Osteoblast (primary cell): Measurements from ENCODE around the gene EML2. TPM values are rescaled to one million over a fixed set of nuclear protein-coding genes. Genes with fewer than 3 reads are reported as not detected.

Experiments
- DNase-seq: peaks from one replicate; pipeline ENCODE4 v3.0.0; 2011; ENCODE audit warnings: low spot score, mixed read lengths; ENCODE audit not compliant: insufficient read length; ENCODE audit errors: missing footprints
- H2AFZ ChIP-seq: 2 replicates; pipeline ENCODE4 v1.6.0; 2011; ENCODE audit warnings: mild to moderate bottlenecking, low read length
- H3K27ac ChIP-seq: 2 replicates; pipeline ENCODE4 v1.5.1; 2011; ENCODE audit warnings: mild to moderate bottlenecking, low read depth, low read length, moderate library complexity
- H3K27me3 ChIP-seq: 2 replicates; pipeline ENCODE4 v1.6.0; 2012; ENCODE audit warnings: mild to moderate bottlenecking, control low read depth, inconsistent platforms, low read length, moderate library complexity; ENCODE audit not compliant: insufficient read depth
- H3K36me3 ChIP-seq: 2 replicates; pipeline ENCODE4 v1.5.1; 2011; ENCODE audit warnings: mild to moderate bottlenecking, low read length, control low read depth, moderate library complexity; ENCODE audit not compliant: insufficient read depth
- H3K4me1 ChIP-seq: 2 replicates; pipeline ENCODE4 v1.5.1; 2011; ENCODE audit warnings: mild to moderate bottlenecking, low read length, control low read depth, moderate library complexity; ENCODE audit not compliant: insufficient read depth
- H3K4me2 ChIP-seq: 2 replicates; pipeline ENCODE4 v1.6.0; 2011; ENCODE audit warnings: mild to moderate bottlenecking, low read length; ENCODE audit not compliant: insufficient read depth
- H3K4me3 ChIP-seq: fragments of 200-600 bp; sonication (generic); 3 replicates; pipeline ENCODE4 v1.5.1; 2012; ENCODE audit warnings: mild to moderate bottlenecking, low read length, inconsistent platforms; ENCODE audit not compliant: insufficient read depth
- H3K79me2 ChIP-seq: 2 replicates; pipeline ENCODE4 v1.6.0; 2012; ENCODE audit warnings: mild to moderate bottlenecking, low read length, control low read depth, inconsistent platforms; ENCODE audit not compliant: insufficient read depth
- H3K9me3 ChIP-seq: 2 replicates; pipeline ENCODE4 v1.5.1; 2011; ENCODE audit warnings: low read depth, low read length, control low read depth
- H4K20me1 ChIP-seq: 2 replicates; pipeline ENCODE4 v1.6.0; 2012; ENCODE audit warnings: mild to moderate bottlenecking, low read length, control low read depth; ENCODE audit not compliant: insufficient read depth
- CTCF ChIP-seq: IDR thresholded peaks from 2 replicates; pipeline ENCODE4 v1.5.1; 2011; ENCODE audit warnings: mild to moderate bottlenecking, low read depth, low read length, moderate library complexity; ENCODE audit errors: extremely low read depth
- total RNA-seq: library from RNA; depleted of rRNA; stranded (reverse); fragments of >200 nt; gene quantifications from 2 replicates; pipeline ENCODE4 v1.2.3, GENCODE V29; 2012

Gene EML2
- total RNA-seq, 1 donor = 10.1 TPM

GRCh38 chr19:45682117-45682516 is 42.9 kb upstream of the EML2 start:
- no peak overlapping the region for H3K27ac ChIP-seq
- DNase-seq = peak; percentile 34
- no peaks in the 10 kb centered on the region for H4K20me1 ChIP-seq
- TF ChIP-seq CTCF = no peak
- H3K4me2 ChIP-seq = peak overlapping the region; percentile 82
- H3K79me2 ChIP-seq = no peaks in the 10 kb centered on the region
- H3K27me3 ChIP-seq = peaks cover 9% of the 10 kb centered on the region
- peaks cover 12% of the 10 kb centered on the region for H3K4me1 ChIP-seq
- H3K36me3 ChIP-seq = peaks cover 18% of the 10 kb centered on the region
- peak overlapping the region; percentile 85 for H2AFZ ChIP-seq
- H3K9me3 ChIP-seq = no peaks in the 10 kb centered on the region
- H3K4me3 ChIP-seq = peak overlapping the region; percentile 66

GRCh38 chr19:45681391-45682015 is 42.3 kb upstream of the EML2 start:
- H3K79me2 ChIP-seq = no peaks in the 10 kb centered on the region
- peak overlapping the region; percentile 82 for H3K4me2 ChIP-seq
- peak; percentile 71 for TF ChIP-seq CTCF
- no peaks in the 10 kb centered on the region for H4K20me1 ChIP-seq
- H3K36me3 ChIP-seq = peaks cover 14% of the 10 kb centered on the region
- H2AFZ ChIP-seq = peak overlapping the region; percentile 90
- peaks cover 12% of the 10 kb centered on the region for H3K4me1 ChIP-seq
- peaks cover 15% of the 10 kb centered on the region for H3K27me3 ChIP-seq
- no peaks in the 10 kb centered on the region for H3K9me3 ChIP-seq
- DNase-seq = peak; percentile 98
- H3K4me3 ChIP-seq = peak overlapping the region; percentile 66
- H3K27ac ChIP-seq = no peak overlapping the region

- peak; percentile 93 for DNase-seq
- Histone ChIP-seq H3K27ac (no peak overlapping the region), H3K79me2 (no peaks in the 10 kb centered on the region), H3K36me3 (no peaks in the 10 kb centered on the region), H3K9me3 (no peaks in the 10 kb centered on the region), H3K4me2 (peak overlapping the region; percentile 58), H3K4me3 (peak overlapping the region; percentile 37), H3K4me1 (peaks cover 12% of the 10 kb centered on the region), H4K20me1 (no peaks in the 10 kb centered on the region), H2AFZ (peak overlapping the region; percentile 15), H3K27me3 (peaks cover 15% of the 10 kb centered on the region)
- TF ChIP-seq CTCF = no peak
Observed at GRCh38 chr19:45677351-45678230, 38.4 kb upstream of the EML2 start.

DNA sequence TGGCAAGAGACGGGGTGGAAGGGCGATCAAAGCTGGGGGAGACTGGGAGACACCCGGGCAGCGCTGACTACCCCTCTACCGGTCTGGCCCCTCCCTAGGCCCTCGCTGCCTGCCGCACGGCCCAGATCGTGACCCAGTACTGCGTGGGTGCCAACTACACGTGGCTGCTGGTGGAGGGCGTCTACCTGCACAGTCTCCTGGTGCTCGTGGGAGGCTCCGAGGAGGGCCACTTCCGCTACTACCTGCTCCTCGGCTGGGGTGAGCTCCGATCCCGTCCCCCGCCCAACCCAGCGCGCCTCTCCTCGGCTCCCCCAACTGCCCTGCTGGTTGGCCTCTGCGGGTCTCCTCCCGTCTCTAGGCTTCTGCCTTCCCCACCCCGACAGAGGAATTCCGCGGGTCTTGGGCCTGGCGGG is 37.7 kb upstream of the EML2 start:
- no peaks in the 10 kb centered on the region for H3K79me2 ChIP-seq
- peak; percentile 72 for DNase-seq
- H2AFZ ChIP-seq = no peak overlapping the region
- H3K27ac ChIP-seq = no peak overlapping the region
- peak overlapping the region; percentile 53 for H3K4me2 ChIP-seq
- peaks cover 12% of the 10 kb centered on the region for H3K4me1 ChIP-seq
- peak overlapping the region; percentile 19 for H3K4me3 ChIP-seq
- no peak for TF ChIP-seq CTCF
- H4K20me1 ChIP-seq = no peaks in the 10 kb centered on the region
- no peaks in the 10 kb centered on the region for H3K36me3 ChIP-seq
- no peaks in the 10 kb centered on the region for H3K9me3 ChIP-seq
- H3K27me3 ChIP-seq = peaks cover 15% of the 10 kb centered on the region
